IMR-90 (cell line): ENCODE measurements around the gene HOXA7. TPM values are rescaled to one million over a fixed set of nuclear protein-coding genes. Genes with fewer than 3 reads are reported as not detected.

Source experiments
- ATAC-seq: fragments of 200-7000 bp; cut with Tn5 transposase; 2 replicates; pipeline ENCODE4 v1.9.1; 2020; ENCODE audit warnings: low read depth, mild to moderate bottlenecking, moderate library complexity
- BruUV-seq: library from RNA; stranded (reverse); fragments of 400-500 nt; replicated peaks from 2 replicates; lab custom pipeline; 2021; lab: Mats Ljungman, UMichigan
- CTCF ChIA-PET: fragments of 300-600 bp; formaldehyde crosslinking; extraction: SDS; loops from one replicate; lab custom pipeline; 2021; ENCODE audit warnings: antibody characterized with exemption; lab: Yijun Ruan, JAX
- POLR2A ChIA-PET: fragments of 300-600 bp; sonication (Branson Sonifier 250); formaldehyde crosslinking; loops from one replicate; lab custom pipeline; 2022; ENCODE audit warnings: antibody characterized with exemption; ENCODE audit not compliant: unreplicated experiment; lab: Charles Lee
- DNase-seq: peaks from one replicate; pipeline ENCODE4 v3.0.0; 2013
- H2AFZ ChIP-seq: replicated peaks from 2 replicates; pipeline ENCODE3; 2013; ENCODE audit warnings: low read length, mild to moderate bottlenecking; ENCODE audit not compliant: poor library complexity
- H2AK5ac ChIP-seq: 2 replicates; pipeline ENCODE4 v1.6.1; 2013; ENCODE audit warnings: low read depth, low read length, inconsistent platforms
- H2AK9ac ChIP-seq: replicated peaks from 2 replicates; pipeline ENCODE3; 2013; ENCODE audit warnings: mild to moderate bottlenecking, low read depth, low read length, moderate library complexity; ENCODE audit not compliant: poor library complexity
- H2BK120ac ChIP-seq: 2 replicates; pipeline ENCODE4 v1.6.1; 2013; ENCODE audit warnings: low read depth, low read length, inconsistent platforms
- H2BK15ac ChIP-seq: 3 replicates; pipeline ENCODE4 v1.6.1; 2013; ENCODE audit warnings: low read depth, low read length, inconsistent platforms
- H2BK20ac ChIP-seq: 2 replicates; pipeline ENCODE4 v1.6.1; 2013; ENCODE audit warnings: low read depth, mild to moderate bottlenecking, inconsistent platforms, low read length, moderate library complexity
- H2BK5ac ChIP-seq: 2 replicates; pipeline ENCODE4 v1.6.1; 2013; ENCODE audit warnings: mild to moderate bottlenecking, low read depth, low read length, inconsistent platforms; ENCODE audit not compliant: poor library complexity, severe bottlenecking
- H3K14ac ChIP-seq: replicated peaks from 2 replicates; pipeline ENCODE4 v1.6.1; 2013; ENCODE audit warnings: low read depth, low read length, inconsistent platforms
- H3K18ac ChIP-seq: 2 replicates; pipeline ENCODE4 v1.6.1; 2013; ENCODE audit warnings: low read depth, low read length, control low read depth
- H3K23ac ChIP-seq: 2 replicates; pipeline ENCODE4 v1.6.1; 2013; ENCODE audit warnings: low read depth, low read length, inconsistent platforms
- H3K27ac ChIP-seq: 2 replicates; pipeline ENCODE4 v1.5.1; 2013; ENCODE audit warnings: mild to moderate bottlenecking, control low read depth, low read length; ENCODE audit not compliant: insufficient read depth
- H3K27me3 ChIP-seq: 2 replicates; pipeline ENCODE4 v1.6.1; 2013; ENCODE audit warnings: low read length; ENCODE audit not compliant: control insufficient read depth, insufficient read depth
- H3K36me3 ChIP-seq: 2 replicates; pipeline ENCODE4 v1.6.1; 2013; ENCODE audit warnings: low read length, mixed read lengths; ENCODE audit not compliant: control insufficient read depth, insufficient read depth
- H3K4ac ChIP-seq: 2 replicates; pipeline ENCODE4 v1.6.1; 2013; ENCODE audit warnings: low read depth, low read length, inconsistent platforms
- H3K4me1 ChIP-seq: 2 replicates; pipeline ENCODE4 v1.6.1; 2013; ENCODE audit warnings: low read length, mixed read lengths; ENCODE audit not compliant: control insufficient read depth, insufficient read depth
- H3K4me2 ChIP-seq: 2 replicates; pipeline ENCODE4 v1.6.1; 2013; ENCODE audit warnings: low read depth, mild to moderate bottlenecking, control low read depth, low read length, moderate library complexity
- H3K4me3 ChIP-seq: 2 replicates; pipeline ENCODE4 v1.5.1; 2013; ENCODE audit warnings: low read depth, mild to moderate bottlenecking, control low read depth, low read length, moderate library complexity; ENCODE audit not compliant: insufficient read depth
- H3K56ac ChIP-seq: 2 replicates; pipeline ENCODE4 v1.6.1; 2013; ENCODE audit warnings: low read length, inconsistent platforms; ENCODE audit not compliant: insufficient read depth; ENCODE audit errors: extremely low read depth
- H3K79me1 ChIP-seq, 2 experiments: 2 replicates each; pipeline ENCODE4 v1.6.1; 2013; ENCODE audit warnings: low read length in 2 of 2, inconsistent platforms in 1 of 2, low read depth in 1 of 2
- H3K9ac ChIP-seq: 2 replicates; pipeline ENCODE4 v1.6.1; 2013; ENCODE audit warnings: low read depth, low read length, control low read depth
- H3K9me1 ChIP-seq: 2 replicates; pipeline ENCODE4 v1.6.1; 2013; ENCODE audit warnings: low read length, inconsistent platforms; ENCODE audit not compliant: insufficient read depth
- H3K9me3 ChIP-seq: 2 replicates; pipeline ENCODE4 v1.6.1; 2013; ENCODE audit warnings: low read length; ENCODE audit not compliant: control insufficient read depth, insufficient read depth
- H4K20me1 ChIP-seq: 2 replicates; pipeline ENCODE4 v1.6.1; 2013; ENCODE audit warnings: low read length, inconsistent platforms; ENCODE audit not compliant: insufficient read depth
- H4K5ac ChIP-seq: 2 replicates; pipeline ENCODE4 v1.6.1; 2013; ENCODE audit warnings: mild to moderate bottlenecking, low read depth, low read length, control low read depth
- H4K8ac ChIP-seq, 2 experiments: 2 replicates each; pipeline ENCODE4 v1.6.1; 2013; ENCODE audit warnings: low read depth in 2 of 2, low read length in 2 of 2, control low read depth in 1 of 2, inconsistent platforms in 1 of 2
- H4K91ac ChIP-seq: 2 replicates; pipeline ENCODE4 v1.6.1; 2013; ENCODE audit warnings: low read depth, low read length, inconsistent platforms; ENCODE audit not compliant: insufficient read depth
- CHD1 ChIP-seq: IDR thresholded peaks from 2 replicates; pipeline ENCODE4 v1.6.1; 2012; ENCODE audit warnings: low read depth, low read length, improper control_type of control experiment
- POLR2A ChIP-seq: IDR thresholded peaks from 2 replicates; pipeline ENCODE4 v1.6.1; 2012; ENCODE audit warnings: mild to moderate bottlenecking, low read depth, low read length
- RAD21 ChIP-seq: IDR thresholded peaks from 2 replicates; pipeline ENCODE4 v1.6.1; 2012; ENCODE audit warnings: low read length, improper control_type of control experiment
- RCOR1 ChIP-seq: IDR thresholded peaks from 2 replicates; pipeline ENCODE4 v1.6.1; 2012; ENCODE audit warnings: mild to moderate bottlenecking, low read length, improper control_type of control experiment; ENCODE audit not compliant: insufficient replicate concordance
- RFX5 ChIP-seq: IDR thresholded peaks from 2 replicates; pipeline ENCODE4 v1.8.0; 2012; ENCODE audit warnings: low read depth, mild to moderate bottlenecking, low read length, moderate library complexity
- WGBS, 2 experiments: methylation state at CpG; one replicate each; pipeline versions ENCODE4 v1.1.5 to v1.1.7; 2013; ENCODE audit warnings: missing lambda C conversion rate in 2 of 2; ENCODE audit not compliant: insufficient read length in 1 of 2; ENCODE audit errors: extremely low coverage in 2 of 2; 5-methylcytosine and 5-hydroxymethylcytosine counted together
- dilution Hi-C: fragments of 300-500 bp; cut with HindIII; formaldehyde crosslinking; loops from one replicate; pipeline ENCODE4 v1.14.3; 2018; ENCODE audit warnings: low sequenced_read_pairs; ENCODE audit not compliant: unreplicated experiment
- in situ Hi-C: fragments of 300-500 bp; cut with MboI; formaldehyde crosslinking; loops from 3 replicates; pipeline ENCODE4 v1.14.3; 2019; ENCODE audit warnings: low sequenced_read_pairs, inconsistent platforms, mixed read lengths
- intact Hi-C: fragments of 100-400 bp; cut with micrococcal nuclease; formaldehyde crosslinking; loops from 2 replicates; pipeline ENCODE4 v1.10.0; 2022
- polyA plus RNA-seq, 3 experiments: library from polyadenylated mRNA; depleted of rRNA; stranded (reverse); fragments of >200 nt; gene quantifications; 2 replicates each; pipeline ENCODE4 v1.2.3, GENCODE V29; 2012; ENCODE audit warnings: low replicate concordance in 1 of 3
- total RNA-seq: library from RNA; depleted of rRNA; stranded (reverse); fragments of >200 nt; gene quantifications from 2 replicates; pipeline ENCODE4 v1.2.3, GENCODE V29; 2012

The HOXA7 gene
- total and polyA plus RNA-seq, 2 of the 4 experiments (the other 2 are of a cell fraction): 0.18 to 1.7 TPM

GRCh38 chr7:27177795-27178320 is 21.4 kb upstream of the HOXA7 start:
- H3K56ac ChIP-seq: no peak overlapping the region
- no peak overlapping the region for H2BK20ac ChIP-seq
- H3K4me3 ChIP-seq: no peak overlapping the region
- no peak overlapping the region for H2AFZ ChIP-seq
- no peak for TF ChIP-seq CHD1
- no peak for TF ChIP-seq RFX5
- TF ChIP-seq POLR2A: no peak
- TF ChIP-seq RAD21: no peak
- TF ChIP-seq RCOR1: no peak
- H4K8ac ChIP-seq: no peak overlapping the region
- H4K20me1 ChIP-seq: 0 out of 2 replicates have a peak, but pooled peaks cover 7% of the 10 kb centered on the region
- H3K27ac ChIP-seq: no peak overlapping the region
- no peak overlapping the region for H2AK5ac ChIP-seq
- H4K5ac ChIP-seq: no peak overlapping the region
- H3K4ac ChIP-seq: no peak overlapping the region
- no peak overlapping the region for H3K9ac ChIP-seq
- H3K27me3 ChIP-seq: peaks cover 88% of the 10 kb centered on the region
- H3K9me3 ChIP-seq: peaks cover 3% of the 10 kb centered on the region; the same call in 1 of the 2 replicates
- no peak overlapping the region for H2AK9ac ChIP-seq
- no peak overlapping the region for H3K23ac ChIP-seq
- H3K36me3 ChIP-seq: no peaks in the 10 kb centered on the region
- POLR2A ChIA-PET: no interaction called here
- no peak overlapping the region for H3K14ac ChIP-seq
- no CpG with 5 or more reads among the region's 5 CpGs for WGBS, 2 experiments
- no peak overlapping the region for H3K18ac ChIP-seq
- no peak overlapping the region for H3K4me2 ChIP-seq
- intact Hi-C loops (no loop called here), dilution Hi-C loops (no loop called here), in situ Hi-C loops (no loop called here)
- no peaks in the 10 kb centered on the region; the same call in 1 of the 2 replicates for H3K4me1 ChIP-seq
- CTCF ChIA-PET: interaction anchor here (0.5 to 1.3 kb wide), 2 partner anchors 17 to 323 kb away, joined by 3 to 4 read pairs; no protein-coding TSS in a partner anchor
- no peaks in the 10 kb centered on the region for H3K79me1 ChIP-seq
- H2BK15ac ChIP-seq: no peak overlapping the region
- no peak for ATAC-seq
- H3K9me1 ChIP-seq: no peaks in the 10 kb centered on the region
- DNase-seq: no peak
- no peak overlapping the region for H4K91ac ChIP-seq
- H2BK5ac ChIP-seq: no peak overlapping the region
- no TSS peak for BruUV-seq
- H2BK120ac ChIP-seq: no peak overlapping the region
